RWPE2 (cell line): Measurements from ENCODE around the gene CSF3.

ENCODE experiments used
- ATAC-seq: fragments of 200-7000 bp; cut with Tn5 transposase; 3 replicates; pipeline ENCODE4 v1.9.1; 2021; ENCODE audit warnings: low read depth
- DNase-seq: peaks from one replicate; pipeline ENCODE4 v3.0.0-alpha.2; 2020; ENCODE audit warnings: low spot score
- H3K27ac ChIP-seq: fragments of 450-650 bp; 2 replicates; pipeline ENCODE4 v1.5.1; 2017; ENCODE audit warnings: mild to moderate bottlenecking; ENCODE audit not compliant: poor library complexity, severe bottlenecking
- H3K27me3 ChIP-seq: fragments of 250-450 bp; sonication (Bioruptor Pico); 2 replicates; pipeline ENCODE4 v1.5.1; 2021; ENCODE audit warnings: mild to moderate bottlenecking, moderate library complexity; ENCODE audit not compliant: insufficient read depth, poor library complexity, severe bottlenecking
- H3K36me3 ChIP-seq: fragments of 250-450 bp; sonication (Bioruptor Pico); 2 replicates; pipeline ENCODE4 v1.5.1; 2020; ENCODE audit warnings: low read depth, mild to moderate bottlenecking, moderate library complexity
- H3K4me1 ChIP-seq: fragments of 250-450 bp; sonication (Bioruptor Pico); 2 replicates; pipeline ENCODE4 v1.5.1; 2021; ENCODE audit warnings: mild to moderate bottlenecking, moderate library complexity; ENCODE audit not compliant: insufficient read depth, poor library complexity, severe bottlenecking
- H3K4me3 ChIP-seq: fragments of 250-450 bp; sonication (Bioruptor Pico); 2 replicates; pipeline ENCODE4 v1.5.1; 2021; ENCODE audit warnings: mild to moderate bottlenecking, moderate library complexity; ENCODE audit not compliant: severe bottlenecking
- H3K9me3 ChIP-seq: fragments of 250-450 bp; sonication (Bioruptor Pico); 2 replicates; pipeline ENCODE4 v1.5.1; 2021; ENCODE audit warnings: mild to moderate bottlenecking, moderate library complexity; ENCODE audit not compliant: severe bottlenecking
- CTCF ChIP-seq: fragments of 450-650 bp; IDR thresholded peaks from one replicate; pipeline ENCODE4 v1.5.1; 2017; ENCODE audit warnings: mild to moderate bottlenecking, moderate library complexity; ENCODE audit not compliant: poor library complexity, severe bottlenecking

Gene CSF3

GRCh38 chr17:40025991-40026815, 11.0 kb downstream of the CSF3 start:
- Histone ChIP-seq H3K36me3 (peaks cover 67% of the 10 kb centered on the region), H3K4me1 (peaks cover 51% of the 10 kb centered on the region), H3K9me3 (no peaks in the 10 kb centered on the region), H3K27ac (peak overlapping the region; percentile 93), H3K4me3 (no peak overlapping the region), H3K27me3 (no peaks in the 10 kb centered on the region)
- DNase-seq (peak; percentile 83), ATAC-seq (peak; percentile 11)
- no peak for TF ChIP-seq CTCF

DNA sequence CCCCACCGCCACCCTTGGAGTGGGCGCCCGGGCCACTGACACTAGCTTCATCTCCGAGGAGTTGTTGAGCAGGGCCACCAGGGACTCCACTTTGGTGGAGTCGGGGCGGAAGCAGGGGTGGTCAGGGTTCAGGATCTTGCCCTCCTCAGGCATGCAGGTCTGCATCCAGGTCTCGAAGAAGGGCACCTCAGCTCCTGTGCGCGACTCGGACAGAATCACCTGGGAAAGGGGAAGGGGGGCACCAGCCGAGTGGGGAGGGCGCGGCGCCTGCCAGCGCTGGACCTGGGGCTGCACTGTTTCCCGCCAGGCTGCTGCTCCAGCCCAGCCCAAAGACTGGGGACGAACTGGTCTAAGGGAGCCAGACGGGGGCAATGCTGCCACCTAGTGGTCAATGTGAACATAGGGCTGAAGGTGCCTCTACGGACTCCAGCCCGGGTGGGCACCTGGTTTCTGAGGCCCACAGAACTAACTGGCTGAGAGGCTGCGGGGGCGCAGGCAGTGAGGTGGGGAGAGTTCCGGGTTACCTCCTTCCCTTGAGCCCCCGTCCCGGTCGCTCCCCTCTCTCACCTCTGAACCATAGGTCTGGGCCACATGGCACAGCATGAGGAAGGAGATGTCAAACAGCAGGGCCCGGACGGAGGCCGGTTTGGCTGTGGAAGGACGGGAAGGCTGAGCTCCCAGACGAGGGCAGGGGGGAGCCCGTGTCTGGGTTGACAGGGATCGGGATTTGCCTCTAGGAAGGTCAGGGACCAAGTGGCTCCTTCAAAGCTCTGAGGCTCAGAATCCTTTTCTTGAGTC, 11.8 kb downstream of the CSF3 start:
- peak; percentile 93 for TF ChIP-seq CTCF
- peak overlapping the region; percentile 93 for H3K27ac ChIP-seq
- no peaks in the 10 kb centered on the region for H3K27me3 ChIP-seq
- DNase-seq (peak; percentile 90), ATAC-seq (peak; percentile 71)
- H3K9me3 ChIP-seq, result no peaks in the 10 kb centered on the region
- H3K4me3 ChIP-seq, result no peak overlapping the region
- H3K4me1 ChIP-seq, result peaks cover 46% of the 10 kb centered on the region
- H3K36me3 ChIP-seq, result peaks cover 68% of the 10 kb centered on the region

- no peak for DNase-seq
- Histone ChIP-seq H3K4me1 (peaks cover 40% of the 10 kb centered on the region), H3K27me3 (no peaks in the 10 kb centered on the region), H3K4me3 (no peak overlapping the region), H3K9me3 (no peaks in the 10 kb centered on the region), H3K36me3 (peaks cover 68% of the 10 kb centered on the region), H3K27ac (no peak overlapping the region)
- no peak for TF ChIP-seq CTCF
- ATAC-seq, result no peak
Observed at GRCh38 chr17:40027614-40028012, 12.4 kb downstream of the CSF3 start.

- TF ChIP-seq CTCF, result no peak
- H3K4me3 ChIP-seq, result no peak overlapping the region
- ATAC-seq (no peak), DNase-seq (no peak)
- H3K36me3 ChIP-seq, result peaks cover 69% of the 10 kb centered on the region
- H3K27ac ChIP-seq, result no peak overlapping the region
- H3K27me3 ChIP-seq, result no peaks in the 10 kb centered on the region
- H3K4me1 ChIP-seq, result peaks cover 30% of the 10 kb centered on the region
- no peaks in the 10 kb centered on the region for H3K9me3 ChIP-seq
Observed at GRCh38 chr17:40028595-40028994, 13.4 kb downstream of the CSF3 start.
